ENCODE results near the gene ACTN1.

- TF ChIP-seq CTCF (IDR thresholded peaks at IDR 0.05) (no peak), POLR2A (IDR thresholded peaks at IDR 0.05) (no peak)
Measured at GRCh38 chr14:68888883-68889282, 90.2 kb downstream of the ACTN1 start.

Measured in lower leg skin (tissue), 3 donors.